ENCODE results near the gene ATXN10.
A peak's percentile ranks its signal among the peaks of the same experiment; 100 is the strongest.

The ATXN10 gene

DNA sequence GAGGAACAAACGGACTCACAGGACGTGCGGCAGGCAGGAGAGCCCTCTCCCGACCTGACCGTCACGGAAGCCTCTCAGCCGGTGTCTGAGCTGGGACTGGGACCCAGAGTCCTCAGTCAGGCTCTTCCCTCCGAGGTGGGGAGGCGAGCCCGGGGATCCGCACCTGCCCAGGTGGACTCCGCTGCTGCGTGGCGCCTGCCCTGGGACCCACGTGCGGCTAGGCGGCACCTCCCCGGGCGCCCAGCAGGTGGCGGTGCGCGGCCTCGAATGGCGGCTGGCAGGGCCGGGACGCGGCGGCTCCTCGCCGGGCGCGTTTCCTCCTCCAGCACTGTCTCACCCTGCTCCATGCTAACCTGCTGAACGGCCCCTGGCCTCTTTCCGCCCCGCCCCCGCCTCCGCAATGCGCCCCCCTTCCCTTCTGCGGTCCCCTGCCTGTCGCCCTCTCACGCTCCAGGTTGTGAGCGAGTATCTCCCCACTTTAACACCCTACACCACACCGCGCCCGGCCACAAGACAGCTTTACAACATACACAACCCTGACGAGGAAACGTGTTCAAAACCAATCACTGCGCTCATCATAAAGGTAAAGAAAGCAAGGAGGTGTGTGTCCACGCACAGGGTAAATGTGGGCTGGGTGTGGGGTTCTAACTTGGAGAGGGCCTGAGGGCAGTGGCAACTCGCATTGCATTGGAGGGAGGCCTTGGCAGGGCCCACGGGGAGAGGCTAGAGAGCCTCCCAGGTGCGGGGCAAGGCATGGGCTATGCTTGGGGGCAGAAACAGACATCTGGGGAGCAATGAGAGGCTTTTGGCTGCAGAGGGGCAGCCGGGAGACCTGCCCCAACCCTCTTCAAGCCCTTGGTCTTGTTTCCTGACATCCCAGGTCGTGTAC is 25.9 kb upstream of the ATXN10 start:
- Histone ChIP-seq H3K36me3 (ENCODE audit: control insufficient read depth, insufficient read depth, low read length, severe bottlenecking) (no peaks in the 10 kb centered on the region), H3K9ac (ENCODE audit: low read length) (no peak overlapping the region), H3K9me3 (ENCODE audit: control insufficient read depth, low read length) (no peaks in the 10 kb centered on the region), H3K4me1 (ENCODE audit: control insufficient read depth, insufficient read depth, low read length) (peaks cover 2% of the 10 kb centered on the region), H3K4me3 (ENCODE audit: low read length) (no peak overlapping the region), H3K27me3 (replicated peaks; ENCODE audit: control insufficient read depth, insufficient read depth, low read length) (peaks cover 72% of the 10 kb centered on the region)
- DNase-seq (ENCODE audit: low read depth), result peak; percentile 84

- Histone ChIP-seq H3K9ac (ENCODE audit: low read length) (no peak overlapping the region), H3K9me3 (ENCODE audit: control insufficient read depth, low read length) (no peaks in the 10 kb centered on the region), H3K36me3 (ENCODE audit: control insufficient read depth, insufficient read depth, low read length, severe bottlenecking) (no peaks in the 10 kb centered on the region), H3K4me1 (ENCODE audit: control insufficient read depth, insufficient read depth, low read length) (peaks cover 2% of the 10 kb centered on the region), H3K4me3 (ENCODE audit: low read length) (no peak overlapping the region), H3K27me3 (replicated peaks; ENCODE audit: control insufficient read depth, insufficient read depth, low read length) (peaks cover 66% of the 10 kb centered on the region)
- DNase-seq (ENCODE audit: low read depth), result no peak
These were observed 24.0 kb upstream of the ATXN10 start for GRCh38 chr22:45647532-45648225.

GRCh38 chr22:45648301-45649117 is 23.1 kb upstream of the ATXN10 start:
- H3K36me3 ChIP-seq (ENCODE audit: control insufficient read depth, insufficient read depth, low read length, severe bottlenecking), result no peaks in the 10 kb centered on the region
- peaks cover 62% of the 10 kb centered on the region for H3K27me3 ChIP-seq (replicated peaks; ENCODE audit: control insufficient read depth, insufficient read depth, low read length)
- H3K9ac ChIP-seq (ENCODE audit: low read length), result no peak overlapping the region
- H3K4me3 ChIP-seq (ENCODE audit: low read length), result no peak overlapping the region
- peaks cover 2% of the 10 kb centered on the region for H3K4me1 ChIP-seq (ENCODE audit: control insufficient read depth, insufficient read depth, low read length)
- no peaks in the 10 kb centered on the region for H3K9me3 ChIP-seq (ENCODE audit: control insufficient read depth, low read length)
- DNase-seq (ENCODE audit: low read depth), result no peak

- Histone ChIP-seq H3K9ac (ENCODE audit: low read length) (no peak overlapping the region), H3K4me1 (ENCODE audit: control insufficient read depth, insufficient read depth, low read length) (peaks cover 2% of the 10 kb centered on the region), H3K4me3 (ENCODE audit: low read length) (no peak overlapping the region), H3K27me3 (replicated peaks; ENCODE audit: control insufficient read depth, insufficient read depth, low read length) (peaks cover 55% of the 10 kb centered on the region), H3K36me3 (ENCODE audit: control insufficient read depth, insufficient read depth, low read length, severe bottlenecking) (no peaks in the 10 kb centered on the region), H3K9me3 (ENCODE audit: control insufficient read depth, low read length) (no peaks in the 10 kb centered on the region)
- no peak for DNase-seq (ENCODE audit: low read depth)
These were observed 21.8 kb upstream of the ATXN10 start for GRCh38 chr22:45649809-45650208.

- no peaks in the 10 kb centered on the region for H3K36me3 ChIP-seq (ENCODE audit: control insufficient read depth, insufficient read depth, low read length, severe bottlenecking)
- H3K4me3 ChIP-seq (ENCODE audit: low read length), result no peak overlapping the region
- H3K9me3 ChIP-seq (ENCODE audit: control insufficient read depth, low read length), result no peaks in the 10 kb centered on the region
- peaks cover 48% of the 10 kb centered on the region for H3K27me3 ChIP-seq (replicated peaks; ENCODE audit: control insufficient read depth, insufficient read depth, low read length)
- H3K9ac ChIP-seq (ENCODE audit: low read length), result no peak overlapping the region
- H3K4me1 ChIP-seq (ENCODE audit: control insufficient read depth, insufficient read depth, low read length), result no peaks in the 10 kb centered on the region
- DNase-seq (ENCODE audit: low read depth), result no peak
These were observed 20.9 kb upstream of the ATXN10 start for GRCh38 chr22:45650721-45651120.

DNA sequence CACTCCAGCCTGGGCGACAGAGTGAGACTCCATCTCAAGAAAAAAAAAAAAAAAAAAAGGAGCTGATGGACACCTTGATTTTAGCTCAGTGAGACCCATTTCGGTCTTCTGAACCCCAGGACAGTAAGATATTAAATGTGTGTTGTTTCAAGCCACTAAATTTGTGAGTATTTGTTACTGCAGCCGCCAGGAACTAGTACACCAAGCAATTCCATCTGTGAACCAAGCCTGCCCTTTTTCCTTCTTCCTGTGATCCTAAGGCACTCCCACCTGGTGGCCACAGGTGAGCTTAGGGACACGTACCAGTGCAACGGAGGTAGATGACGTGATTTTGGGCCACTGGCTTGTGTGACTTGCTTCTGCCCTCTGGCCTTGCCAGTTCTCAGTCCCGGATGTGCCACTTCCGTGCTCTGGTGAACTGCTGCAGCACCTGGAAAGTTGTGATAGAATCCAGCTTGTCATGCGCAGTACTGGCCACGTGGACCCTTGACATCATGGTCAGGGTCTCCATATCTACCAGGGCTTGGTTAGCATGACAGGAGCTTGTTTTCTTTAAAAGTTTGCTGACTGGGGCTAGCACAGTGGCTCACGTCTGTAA is 19.6 kb upstream of the ATXN10 start:
- Histone ChIP-seq H3K27me3 (replicated peaks; ENCODE audit: control insufficient read depth, insufficient read depth, low read length) (peaks cover 40% of the 10 kb centered on the region), H3K9me3 (ENCODE audit: control insufficient read depth, low read length) (no peaks in the 10 kb centered on the region), H3K9ac (ENCODE audit: low read length) (no peak overlapping the region), H3K4me1 (ENCODE audit: control insufficient read depth, insufficient read depth, low read length) (no peaks in the 10 kb centered on the region), H3K4me3 (ENCODE audit: low read length) (no peak overlapping the region), H3K36me3 (ENCODE audit: control insufficient read depth, insufficient read depth, low read length, severe bottlenecking) (no peaks in the 10 kb centered on the region)
- DNase-seq (ENCODE audit: low read depth), result no peak

- Histone ChIP-seq H3K4me1 (ENCODE audit: control insufficient read depth, insufficient read depth, low read length) (no peaks in the 10 kb centered on the region), H3K36me3 (ENCODE audit: control insufficient read depth, insufficient read depth, low read length, severe bottlenecking) (no peaks in the 10 kb centered on the region), H3K9ac (ENCODE audit: low read length) (no peak overlapping the region), H3K9me3 (ENCODE audit: control insufficient read depth, low read length) (no peaks in the 10 kb centered on the region), H3K4me3 (ENCODE audit: low read length) (no peak overlapping the region), H3K27me3 (replicated peaks; ENCODE audit: control insufficient read depth, insufficient read depth, low read length) (peaks cover 3% of the 10 kb centered on the region)
- DNase-seq (ENCODE audit: low read depth), result peak; percentile 85
These were observed 15.1 kb upstream of the ATXN10 start for GRCh38 chr22:45656577-45656976.

- Histone ChIP-seq H3K4me3 (ENCODE audit: low read length) (no peak overlapping the region), H3K27me3 (replicated peaks; ENCODE audit: control insufficient read depth, insufficient read depth, low read length) (peaks cover 1% of the 10 kb centered on the region), H3K36me3 (ENCODE audit: control insufficient read depth, insufficient read depth, low read length, severe bottlenecking) (no peaks in the 10 kb centered on the region), H3K4me1 (ENCODE audit: control insufficient read depth, insufficient read depth, low read length) (no peaks in the 10 kb centered on the region), H3K9ac (ENCODE audit: low read length) (no peak overlapping the region), H3K9me3 (ENCODE audit: control insufficient read depth, low read length) (no peaks in the 10 kb centered on the region)
- DNase-seq (ENCODE audit: low read depth), result no peak
These were observed 13.9 kb upstream of the ATXN10 start for GRCh38 chr22:45657701-45658100.

DNA sequence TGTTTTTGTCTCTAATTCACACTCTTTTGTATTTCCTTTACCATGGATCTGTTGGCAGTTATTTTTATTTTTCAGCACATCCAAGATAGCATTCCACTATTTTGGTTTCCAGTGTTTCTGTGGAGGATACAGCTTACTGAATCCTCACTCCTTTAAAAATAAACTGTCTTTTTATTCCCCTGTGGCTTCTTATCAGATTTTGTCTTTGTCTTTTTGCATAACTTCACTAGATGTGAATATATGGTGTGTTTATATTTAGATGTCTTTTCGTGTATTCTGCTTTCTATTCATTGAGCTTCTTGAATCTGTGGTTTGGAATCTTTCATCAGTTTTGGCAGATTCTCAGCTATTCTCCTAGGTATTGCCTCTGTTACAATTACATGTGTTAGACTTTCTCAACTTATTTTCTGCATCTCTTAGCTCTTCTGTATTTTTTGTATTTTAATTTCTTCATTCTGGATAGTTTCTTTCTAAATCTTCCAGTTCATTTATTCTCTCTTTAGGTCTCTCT is 7.4 kb upstream of the ATXN10 start:
- no peak overlapping the region for H3K9ac ChIP-seq (ENCODE audit: low read length)
- no peaks in the 10 kb centered on the region for H3K4me1 ChIP-seq (ENCODE audit: control insufficient read depth, insufficient read depth, low read length)
- no peaks in the 10 kb centered on the region for H3K27me3 ChIP-seq (replicated peaks; ENCODE audit: control insufficient read depth, insufficient read depth, low read length)
- no peak overlapping the region for H3K4me3 ChIP-seq (ENCODE audit: low read length)
- no peaks in the 10 kb centered on the region for H3K36me3 ChIP-seq (ENCODE audit: control insufficient read depth, insufficient read depth, low read length, severe bottlenecking)
- DNase-seq (ENCODE audit: low read depth), result no peak
- H3K9me3 ChIP-seq (ENCODE audit: control insufficient read depth, low read length), result peaks cover 12% of the 10 kb centered on the region

- no peak overlapping the region for H3K9ac ChIP-seq (ENCODE audit: low read length)
- no peaks in the 10 kb centered on the region for H3K27me3 ChIP-seq (replicated peaks; ENCODE audit: control insufficient read depth, insufficient read depth, low read length)
- H3K4me3 ChIP-seq (ENCODE audit: low read length), result no peak overlapping the region
- H3K4me1 ChIP-seq (ENCODE audit: control insufficient read depth, insufficient read depth, low read length), result peaks cover 6% of the 10 kb centered on the region
- peaks cover 12% of the 10 kb centered on the region for H3K9me3 ChIP-seq (ENCODE audit: control insufficient read depth, low read length)
- no peak for DNase-seq (ENCODE audit: low read depth)
- H3K36me3 ChIP-seq (ENCODE audit: control insufficient read depth, insufficient read depth, low read length, severe bottlenecking), result no peaks in the 10 kb centered on the region
These were observed 4.1 kb upstream of the ATXN10 start for GRCh38 chr22:45667486-45667885.

Data from adipocyte (in vitro differentiated cells).